Neutrophil (primary cell): ENCODE data around the gene MPDU1.

Source experiments
- H3K27ac ChIP-seq: fragments of 200-600 bp; sonication (generic); 2 replicates; pipeline ENCODE4 v1.5.1; 2016; ENCODE audit warnings: mild to moderate bottlenecking, moderate library complexity
- H3K27me3 ChIP-seq: fragments of 200-600 bp; sonication (generic); 2 replicates; pipeline ENCODE4 v1.6.0; 2016; ENCODE audit warnings: mild to moderate bottlenecking
- H3K36me3 ChIP-seq: fragments of 200-600 bp; sonication (generic); 2 replicates; pipeline ENCODE4 v1.5.1; 2017
- H3K4me1 ChIP-seq, 2 experiments: fragments of 200-600 bp in 1 of 2; sonication (generic) in 1 of 2; 1 replicate in 1 of 2; 2 replicates in 1 of 2; pipeline versions ENCODE4 v1.5.1 to v1.6.1; 2013 to 2016; ENCODE audit warnings: low read depth in 1 of 2, low read length in 1 of 2, mild to moderate bottlenecking in 1 of 2, moderate library complexity in 1 of 2; ENCODE audit not compliant: control insufficient read depth in 1 of 2, insufficient read depth in 1 of 2
- H3K4me3 ChIP-seq, 2 experiments: fragments of 200-600 bp in 1 of 2; sonication (generic) in 1 of 2; 1 replicate in 1 of 2; 2 replicates in 1 of 2; pipeline ENCODE4 v1.5.1; 2013 to 2016; ENCODE audit warnings: low read depth in 1 of 2, low read length in 1 of 2, mild to moderate bottlenecking in 1 of 2, moderate library complexity in 1 of 2
- H3K9me3 ChIP-seq: fragments of 200-600 bp; sonication (generic); 2 replicates; pipeline ENCODE4 v1.5.1; 2016
- CTCF ChIP-seq: fragments of 200-600 bp; sonication (generic); IDR thresholded peaks from 2 replicates; pipeline ENCODE4 v1.5.1; 2016; ENCODE audit warnings: antibody characterized with exemption

Gene MPDU1

GRCh38 chr17:7579834-7580603 lies 3.6 kb upstream of the MPDU1 start:
- peaks cover 67 to 69% of the 10 kb centered on the region in 2 experiments for H3K4me1 ChIP-seq
- peak overlapping the region; percentile 92 for H3K27ac ChIP-seq
- peaks cover 3% of the 10 kb centered on the region for H3K9me3 ChIP-seq
- TF ChIP-seq CTCF = no peak
- peak overlapping the region; percentile 34 to 54 for H3K4me3 ChIP-seq
- no peaks in the 10 kb centered on the region for H3K27me3 ChIP-seq
- peaks cover 41% of the 10 kb centered on the region for H3K36me3 ChIP-seq

DNA sequence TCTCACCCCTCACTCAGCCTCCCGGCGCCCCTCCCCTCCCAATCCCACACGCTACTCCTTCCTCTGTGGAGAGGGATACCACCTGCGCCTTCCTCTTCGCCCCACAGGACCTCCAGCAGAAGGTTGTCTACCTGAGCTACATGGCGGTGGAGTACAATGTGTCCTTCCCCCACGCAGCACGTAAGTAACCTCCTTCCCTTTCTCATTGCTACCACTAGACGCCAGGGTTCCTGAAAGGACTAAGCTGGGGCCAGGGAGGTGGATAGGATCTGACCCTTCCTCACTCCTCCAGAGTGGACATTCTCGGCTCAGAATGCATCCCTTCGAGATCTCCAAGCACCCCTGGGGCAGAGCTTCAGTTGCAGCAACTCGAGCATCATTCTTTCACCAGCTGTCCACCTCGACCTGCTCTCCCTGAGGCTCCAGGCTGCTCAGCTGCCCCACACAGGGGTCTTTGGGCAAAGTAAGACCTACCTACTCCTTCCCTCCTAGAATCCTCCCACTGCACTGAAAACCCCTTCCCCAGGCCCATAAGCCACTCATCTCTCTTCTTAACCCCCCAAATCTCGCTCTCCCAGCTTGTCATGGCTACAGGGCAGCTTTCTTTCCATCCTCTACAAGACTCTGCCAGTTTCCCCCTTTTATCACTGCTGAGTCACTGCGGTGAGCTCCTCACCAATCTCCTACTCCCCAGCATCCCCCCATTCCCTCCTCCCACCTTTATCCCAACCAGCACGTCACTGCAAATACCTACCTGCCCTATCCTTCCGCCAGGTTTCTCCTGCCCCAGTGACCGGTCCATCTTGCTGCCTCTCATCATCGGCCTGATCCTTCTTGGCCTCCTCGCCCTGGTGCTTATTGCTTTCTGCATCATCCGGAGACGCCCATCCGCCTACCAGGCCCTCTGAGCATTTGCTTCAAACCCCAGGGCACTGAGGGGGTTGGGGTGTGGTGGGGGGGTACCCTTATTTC lies 2.8 kb upstream of the MPDU1 start:
- Histone ChIP-seq H3K4me3 (peak overlapping the region; percentile 34 to 54), H3K36me3 (peaks cover 32% of the 10 kb centered on the region), H3K27ac (peak overlapping the region; percentile 92), H3K4me1 (peaks cover 59 to 65% of the 10 kb centered on the region in 2 experiments), H3K27me3 (no peaks in the 10 kb centered on the region), H3K9me3 (peaks cover 3% of the 10 kb centered on the region)
- no peak for TF ChIP-seq CTCF

GRCh38 chr17:7582396-7583252 lies 1.0 kb upstream of the MPDU1 start:
- Histone ChIP-seq H3K27me3 (no peaks in the 10 kb centered on the region), H3K36me3 (peaks cover 24% of the 10 kb centered on the region), H3K27ac (peak overlapping the region; percentile 92), H3K9me3 (peaks cover under 1% of the 10 kb centered on the region), H3K4me3 (peak overlapping the region; percentile 72 to 95), H3K4me1 (peaks cover 59 to 63% of the 10 kb centered on the region in 2 experiments)
- no peak for TF ChIP-seq CTCF

DNA sequence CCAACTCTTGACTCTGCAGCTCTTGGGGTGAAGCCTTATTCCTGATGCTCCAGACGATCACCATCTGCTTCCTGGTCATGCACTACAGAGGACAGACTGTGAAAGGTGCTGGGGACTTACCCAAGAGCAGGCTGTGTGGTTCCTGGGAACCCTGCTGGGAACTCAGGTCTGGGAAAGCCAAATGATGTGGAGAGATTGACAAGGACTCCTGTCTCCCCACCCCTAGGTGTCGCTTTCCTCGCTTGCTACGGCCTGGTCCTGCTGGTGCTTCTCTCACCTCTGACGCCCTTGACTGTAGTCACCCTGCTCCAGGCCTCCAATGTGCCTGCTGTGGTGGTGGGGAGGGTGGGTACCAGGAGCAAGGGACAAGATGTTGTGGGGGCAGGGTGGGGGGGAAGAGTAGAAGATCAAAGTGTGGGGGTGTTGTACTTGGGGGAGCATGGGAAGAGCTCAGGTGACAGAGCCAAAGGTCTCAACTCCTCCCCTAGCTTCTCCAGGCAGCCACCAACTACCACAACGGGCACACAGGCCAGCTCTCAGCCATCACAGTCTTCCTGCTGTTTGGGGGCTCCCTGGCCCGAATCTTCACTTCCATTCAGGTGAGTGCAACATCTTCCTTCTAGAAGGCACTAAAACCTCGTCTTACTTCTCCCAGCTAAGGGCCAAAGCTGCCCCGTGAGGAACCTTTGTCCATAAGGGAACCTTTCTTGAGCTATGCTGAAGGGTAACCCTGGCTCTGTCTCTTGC lies 3.2 kb downstream of the MPDU1 start:
- Histone ChIP-seq H3K4me3 (no peak overlapping the region), H3K4me1 (peaks cover 34 to 42% of the 10 kb centered on the region in 2 experiments), H3K36me3 (peaks cover 40% of the 10 kb centered on the region), H3K27ac (no peak overlapping the region), H3K27me3 (no peaks in the 10 kb centered on the region), H3K9me3 (no peaks in the 10 kb centered on the region)
- TF ChIP-seq CTCF = no peak
